TTC549 (cell line): ENCODE results near the gene ARID5B.

Source experiments
- FAIRE-seq: peaks from 2 replicates; lab custom pipeline; 2012; peaks lifted over from hg19 to GRCh38; lab: Jason Lieb, UNC

Gene ARID5B

DNA sequence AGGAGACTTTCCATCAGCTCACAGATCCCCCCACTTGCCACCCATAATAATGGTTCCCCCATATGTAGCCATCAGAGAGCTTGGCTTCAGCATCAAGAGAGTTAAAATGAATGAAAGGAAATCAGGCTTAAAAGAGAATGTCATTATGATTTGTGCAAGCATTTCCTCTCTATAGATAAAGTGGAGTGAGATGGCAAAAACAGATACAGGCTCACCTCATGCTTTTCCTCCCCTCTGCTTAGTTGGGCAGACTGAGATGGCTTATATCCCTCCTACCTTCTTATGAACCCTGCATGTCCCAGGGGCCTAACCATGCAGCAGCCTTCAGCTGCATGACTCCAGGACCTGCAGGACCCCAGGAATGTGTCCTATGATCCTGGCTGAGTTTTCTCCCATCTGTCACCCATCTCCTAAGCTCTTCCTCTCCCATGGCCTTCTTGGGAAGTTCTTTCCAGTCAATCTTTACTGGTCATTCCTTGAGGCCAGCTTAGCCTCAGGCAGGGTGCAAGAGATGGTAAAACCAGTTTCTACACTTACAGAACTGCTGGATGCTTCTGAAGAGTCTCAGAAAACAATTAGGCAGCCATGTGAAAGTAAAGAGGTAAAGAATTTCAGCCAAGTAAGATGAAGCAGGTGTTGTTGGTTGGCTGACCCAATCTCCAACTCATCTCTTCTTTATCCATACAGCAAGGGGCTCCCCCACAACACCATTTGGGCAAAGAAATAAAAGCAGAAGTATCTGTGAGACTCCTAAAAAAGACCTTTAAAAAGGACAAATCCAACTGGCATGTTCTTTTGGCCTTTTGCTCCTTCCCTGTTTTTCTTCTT is 207.5 kb downstream of the ARID5B start:
- FAIRE-seq = no peak

DNA sequence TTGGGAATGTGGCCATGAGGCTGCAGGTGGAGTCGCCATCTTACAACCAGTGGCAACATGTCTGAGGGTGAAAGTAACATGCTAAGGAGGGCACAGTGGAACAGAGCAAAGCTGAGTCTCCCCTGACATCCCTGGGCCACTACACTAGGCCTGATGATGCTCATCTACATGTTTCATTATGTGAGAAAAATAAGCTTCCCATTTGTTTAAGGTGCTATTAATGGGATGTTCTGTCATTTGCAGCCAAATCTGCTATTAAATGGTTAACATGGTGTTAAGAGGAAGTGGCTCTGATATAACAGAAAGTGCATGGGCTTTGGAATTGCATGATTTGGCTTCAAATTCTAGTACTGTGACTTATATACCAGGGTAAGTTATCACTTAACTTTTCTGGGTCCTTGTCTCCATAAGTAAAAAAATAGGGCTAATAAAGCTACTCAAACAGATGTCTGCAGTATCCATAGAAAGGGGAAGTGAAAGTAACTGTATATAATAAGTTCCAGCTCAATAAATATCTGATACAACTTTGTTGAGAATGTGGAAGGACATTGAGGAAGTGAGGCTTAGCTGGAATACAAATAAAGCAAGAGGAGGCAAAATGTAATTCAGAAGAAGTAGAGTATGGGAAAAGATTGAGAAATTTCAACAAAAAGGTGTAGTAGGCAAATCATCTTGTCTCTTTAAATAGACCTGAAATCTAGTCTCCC is 208.2 kb downstream of the ARID5B start:
- FAIRE-seq = no peak

GRCh38 chr10:62112300-62112699 is 210.8 kb downstream of the ARID5B start:
- no peak for FAIRE-seq

- FAIRE-seq = no peak
Observed at GRCh38 chr10:62112963-62113362, 211.5 kb downstream of the ARID5B start.

DNA sequence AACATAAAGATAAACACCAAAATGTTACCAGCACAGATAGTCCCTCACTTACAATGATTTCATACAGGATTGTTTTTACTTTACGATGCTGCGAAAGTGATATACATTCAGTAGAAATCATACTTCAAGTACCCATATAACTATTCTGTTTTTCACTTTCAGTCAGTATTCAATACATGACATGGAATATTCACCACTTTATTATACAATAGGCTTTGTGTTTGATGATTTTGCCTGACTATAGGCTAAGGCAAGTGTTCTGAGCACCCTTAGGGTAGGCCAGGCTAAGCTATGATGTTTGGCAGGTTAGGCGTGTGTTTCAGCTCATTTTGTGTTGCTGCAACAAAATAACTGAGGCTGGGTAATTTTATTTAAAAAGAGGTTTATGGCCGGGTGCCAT is 212.2 kb downstream of the ARID5B start:
- FAIRE-seq = no peak

GRCh38 chr10:62115321-62115720 is 213.8 kb downstream of the ARID5B start:
- no peak for FAIRE-seq

DNA sequence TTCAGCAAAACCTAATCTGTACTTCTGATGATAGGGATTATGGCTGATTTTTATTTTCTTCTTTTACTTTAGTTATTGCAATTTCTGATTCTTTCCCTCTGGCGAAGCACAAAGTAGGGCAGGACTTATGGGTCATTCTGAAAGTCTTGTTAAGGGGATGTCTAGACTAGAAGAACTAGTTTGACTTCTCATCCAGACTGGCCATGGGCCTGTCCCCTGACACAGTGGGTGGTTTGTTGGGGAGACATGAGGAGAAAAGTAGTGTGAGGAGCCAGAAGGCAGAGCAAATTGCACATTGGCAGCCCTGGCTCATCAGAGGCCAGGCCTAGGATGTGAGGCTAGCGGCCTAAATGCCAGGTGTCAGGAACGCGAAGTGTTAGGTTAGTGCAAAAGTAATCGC is 214.3 kb downstream of the ARID5B start:
- FAIRE-seq = no peak

DNA sequence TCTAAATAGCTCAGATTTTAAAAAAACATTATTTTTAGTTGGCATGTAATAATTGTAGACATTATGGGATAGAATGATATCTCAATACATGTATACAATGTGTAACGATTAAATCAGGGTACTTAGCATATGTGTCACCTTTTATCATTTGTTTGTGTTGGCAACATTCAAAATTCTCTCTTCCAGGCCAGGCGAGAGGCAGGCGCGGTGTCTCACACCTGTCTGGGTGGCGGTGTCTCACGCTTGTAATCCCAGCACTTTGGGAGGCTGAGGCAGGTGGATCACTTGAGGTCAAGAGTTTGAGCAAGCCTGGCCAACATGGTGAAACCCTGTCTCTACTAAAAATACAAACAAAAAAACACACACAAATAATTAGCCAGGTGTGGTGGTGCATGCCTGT is 215.4 kb downstream of the ARID5B start:
- FAIRE-seq = no peak

DNA sequence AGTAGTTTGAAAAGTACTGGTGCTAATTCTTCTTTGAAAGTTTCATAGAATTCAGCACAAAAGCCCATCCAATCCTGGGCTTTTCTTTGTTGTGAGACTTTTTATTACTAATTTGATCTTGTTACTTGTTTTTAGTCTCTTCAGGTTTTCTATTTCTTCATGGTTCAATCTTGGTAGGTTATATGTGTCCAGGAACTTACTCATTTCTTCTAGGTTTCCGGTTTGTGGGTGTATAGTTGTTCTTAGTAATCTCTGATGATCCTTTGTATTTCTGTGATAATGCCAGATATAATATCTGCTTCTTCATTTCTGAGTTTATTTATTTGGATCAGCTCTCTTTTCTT is 219.7 kb downstream of the ARID5B start:
- no peak for FAIRE-seq

DNA sequence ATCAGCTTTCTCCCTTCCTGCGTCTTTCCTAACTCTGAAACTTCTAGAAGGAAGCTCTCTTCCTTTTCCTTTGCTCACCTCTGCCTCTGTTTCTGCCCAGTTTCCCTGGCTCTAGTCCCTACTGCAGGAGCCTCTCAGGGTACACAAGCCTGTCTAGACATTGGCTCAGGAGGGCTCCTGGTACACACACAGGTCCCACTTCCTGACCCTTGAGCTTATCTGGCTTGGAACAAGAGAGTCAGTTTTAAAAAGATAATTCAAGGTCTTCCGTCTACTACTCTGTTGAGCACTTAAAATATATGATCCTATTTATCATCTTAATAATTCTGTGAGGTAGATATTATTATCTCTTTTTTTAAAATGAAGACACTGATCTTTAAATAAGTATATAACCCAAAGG is 226.5 kb downstream of the ARID5B start:
- FAIRE-seq = no peak

DNA sequence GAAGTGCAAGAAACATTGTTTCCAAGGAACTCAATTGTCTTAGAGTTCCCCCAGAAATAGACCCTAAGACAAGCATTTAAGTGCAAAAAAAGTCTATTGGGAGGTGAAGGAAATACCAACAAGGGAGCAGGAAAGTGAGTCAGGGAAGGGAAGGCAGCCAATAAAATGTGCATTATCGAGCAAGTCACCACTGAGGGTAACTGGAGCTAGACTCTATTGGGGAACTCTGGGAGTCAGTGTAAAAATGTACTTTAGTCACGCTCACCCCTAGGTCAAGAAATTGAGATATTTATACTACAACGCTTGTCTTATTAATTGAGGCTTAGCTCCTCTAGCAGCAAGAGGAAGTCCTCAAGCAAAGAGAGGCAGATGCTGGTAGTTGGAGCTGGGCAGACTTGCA is 229.4 kb downstream of the ARID5B start:
- FAIRE-seq = no peak

- FAIRE-seq = no peak
Observed at GRCh38 chr10:62131724-62132123, 230.2 kb downstream of the ARID5B start.

GRCh38 chr10:62133618-62134017 is 232.1 kb downstream of the ARID5B start:
- FAIRE-seq = no peak

GRCh38 chr10:62136931-62137330 is 235.4 kb downstream of the ARID5B start:
- FAIRE-seq = no peak
